HTERT RPE-1 (cell line): ENCODE measurements around the gene PAK1.
"Not testable (repeated sequence)": the region's sequence is repeated elsewhere in the genome, so short reads cannot be mapped to it uniquely, and the experiment has no call there.

ENCODE experiments used
- in situ Hi-C: fragments of 300-500 bp; cut with MboI; formaldehyde crosslinking; loops from 4 replicates; pipeline ENCODE4 v1.14.3; 2020; ENCODE audit warnings: low sequenced_read_pairs

Gene PAK1

GRCh38 chr11:77312107-77312506, 161.8 kb downstream of the PAK1 start:
- in situ Hi-C loops = no loop called here

- in situ Hi-C loops = no loop called here
Observed at GRCh38 chr11:77311701-77312100, 162.2 kb downstream of the PAK1 start.

- in situ Hi-C loops = no loop called here
Observed at GRCh38 chr11:77310721-77311120, 163.2 kb downstream of the PAK1 start.

GRCh38 chr11:77309401-77310085, 164.4 kb downstream of the PAK1 start:
- in situ Hi-C loops = no loop called here

GRCh38 chr11:77308838-77309237, 165.1 kb downstream of the PAK1 start:
- in situ Hi-C loops = no loop called here

GRCh38 chr11:77303328-77303727, 170.6 kb downstream of the PAK1 start:
- in situ Hi-C loops = no loop called here

GRCh38 chr11:77302752-77303151, 171.1 kb downstream of the PAK1 start:
- in situ Hi-C loops = no loop called here

- in situ Hi-C loops = no loop called here
Observed at GRCh38 chr11:77301510-77301909, 172.4 kb downstream of the PAK1 start, which contains the start of gene GDPD4. TSS of gene GDPD4 (minus strand) at chr11:77301686. CDS start at chr11:77285137, 16,549 bp downstream.

- in situ Hi-C loops = no loop called here
Observed at GRCh38 chr11:77300695-77301094, 173.2 kb downstream of the PAK1 start.

- in situ Hi-C loops = not testable (repeated sequence)
Observed at GRCh38 chr11:77300028-77300427, 173.9 kb downstream of the PAK1 start.

- in situ Hi-C loops = no loop called here
Observed at GRCh38 chr11:77299528-77299993, 174.3 kb downstream of the PAK1 start.

- in situ Hi-C loops = no loop called here
Observed at GRCh38 chr11:77294040-77294439, 179.9 kb downstream of the PAK1 start.

- in situ Hi-C loops = no loop called here
Observed at GRCh38 chr11:77289737-77290136, 184.2 kb downstream of the PAK1 start.

- in situ Hi-C loops = no loop called here
Observed at GRCh38 chr11:77287615-77288273, 186.2 kb downstream of the PAK1 start.

- in situ Hi-C loops = no loop called here
Observed at GRCh38 chr11:77287136-77287535, 186.8 kb downstream of the PAK1 start.

- in situ Hi-C loops = no loop called here
Observed at GRCh38 chr11:77284476-77285468, 189.1 kb downstream of the PAK1 start.

GRCh38 chr11:77283101-77283500, 190.8 kb downstream of the PAK1 start:
- in situ Hi-C loops = no loop called here

- in situ Hi-C loops = no loop called here
Observed at GRCh38 chr11:77278595-77279506, 195.0 kb downstream of the PAK1 start.

GRCh38 chr11:77276271-77276670, 197.6 kb downstream of the PAK1 start:
- in situ Hi-C loops = no loop called here
